ENCODE data around the gene SELENBP1.

The SELENBP1 gene

GRCh38 chr1:151384584-151384983, 12.1 kb upstream of the SELENBP1 start:
- Histone ChIP-seq H3K4me3 (ENCODE audit: low read depth in 1 of 2, low read length in 2 of 2) (no peak overlapping the region), H3K27ac (ENCODE audit: low read depth, low read length) (no peak overlapping the region), H3K9me3 (ENCODE audit: control insufficient read depth in 1 of 2, low read length in 2 of 2) (no peaks in the 10 kb centered on the region), H3K36me3 (ENCODE audit: control insufficient read depth in 1 of 2, insufficient read depth in 2 of 2, low read length in 2 of 2) (no peaks in the 10 kb centered on the region), H3K4me1 (ENCODE audit: control insufficient read depth in 1 of 2, insufficient read depth in 2 of 2, low read length in 2 of 2) (no peaks in the 10 kb centered on the region), H3K27me3 (ENCODE audit: control insufficient read depth in 1 of 2, insufficient read depth in 2 of 2, low read length in 2 of 2) (no peaks in the 10 kb centered on the region), H3K9ac (ENCODE audit: low read depth in 1 of 2, low read length in 2 of 2) (no peak overlapping the region)

DNA sequence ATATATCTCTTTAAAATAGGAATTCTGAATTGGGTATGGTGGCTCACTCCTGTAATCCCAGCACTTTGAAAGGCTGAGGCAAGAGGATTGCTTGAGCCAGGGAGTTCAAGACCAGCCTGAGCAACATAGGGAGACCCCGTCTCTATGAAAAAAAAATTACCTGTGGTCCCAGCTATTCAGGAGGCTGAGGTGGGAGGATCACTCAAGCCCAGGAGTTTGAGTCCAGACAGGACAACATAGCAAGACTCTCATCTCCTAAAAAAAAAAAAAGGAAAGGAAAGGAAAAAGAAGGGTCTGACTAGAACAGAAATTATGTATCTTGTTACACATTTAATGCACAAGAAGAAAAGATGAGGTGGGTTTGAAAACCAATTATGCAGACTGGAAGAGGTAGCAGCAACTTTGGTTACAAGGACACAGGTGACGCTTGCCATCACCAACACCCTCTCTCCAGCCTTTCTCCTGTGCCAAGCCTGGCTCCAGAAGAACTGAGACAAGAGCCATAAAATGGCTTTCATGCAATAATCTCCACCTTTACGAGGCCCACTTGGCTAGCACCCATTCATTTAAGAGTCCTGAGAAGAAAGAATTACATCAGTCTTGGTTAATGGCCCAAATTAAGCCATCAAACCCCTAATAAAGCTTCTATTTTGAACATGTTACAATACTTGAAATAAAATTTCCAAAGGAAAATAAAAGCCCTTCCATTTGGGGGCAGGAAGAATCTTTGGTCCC, 4.8 kb upstream of the SELENBP1 start:
- no peaks in the 10 kb centered on the region for H3K27me3 ChIP-seq (ENCODE audit: control insufficient read depth in 1 of 2, insufficient read depth in 2 of 2, low read length in 2 of 2)
- H3K4me3 ChIP-seq (ENCODE audit: low read depth in 1 of 2, low read length in 2 of 2) = no peak overlapping the region
- H3K4me1 ChIP-seq (ENCODE audit: control insufficient read depth in 1 of 2, insufficient read depth in 2 of 2, low read length in 2 of 2) = peaks cover 13 to 14% of the 10 kb centered on the region in 2 donors
- no peaks in the 10 kb centered on the region for H3K9me3 ChIP-seq (ENCODE audit: control insufficient read depth in 1 of 2, low read length in 2 of 2)
- no peak overlapping the region for H3K9ac ChIP-seq (ENCODE audit: low read depth in 1 of 2, low read length in 2 of 2)
- no peaks in the 10 kb centered on the region for H3K36me3 ChIP-seq (ENCODE audit: control insufficient read depth in 1 of 2, insufficient read depth in 2 of 2, low read length in 2 of 2)
- H3K27ac ChIP-seq (ENCODE audit: low read depth, low read length) = no peak overlapping the region

DNA sequence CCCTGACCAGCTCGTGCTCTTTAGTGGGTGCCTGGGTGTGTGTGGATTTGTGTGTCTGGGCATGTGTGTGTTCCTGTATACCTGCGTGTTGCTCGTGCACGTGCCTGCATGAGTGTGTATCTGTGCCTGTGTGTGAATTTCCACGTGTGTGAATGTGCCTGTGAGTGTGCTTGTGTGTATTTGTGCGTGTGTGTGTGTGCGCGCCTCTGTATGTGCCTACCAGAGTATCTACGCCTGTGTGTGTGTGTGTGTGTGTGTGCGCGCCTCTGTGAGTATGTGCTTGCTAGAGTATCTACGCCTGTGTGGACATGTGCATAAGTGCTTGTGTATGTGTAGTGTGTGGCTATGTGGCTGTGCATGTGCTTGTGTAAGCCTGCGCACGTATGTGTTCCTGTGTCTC, 691 bp upstream of the SELENBP1 start:
- Histone ChIP-seq H3K9ac (ENCODE audit: low read depth in 1 of 2, low read length in 2 of 2) (no peak overlapping the region), H3K36me3 (ENCODE audit: control insufficient read depth in 1 of 2, insufficient read depth in 2 of 2, low read length in 2 of 2) (peaks cover 2 to 11% of the 10 kb centered on the region in 2 donors), H3K27ac (ENCODE audit: low read depth, low read length) (no peak overlapping the region), H3K4me1 (ENCODE audit: control insufficient read depth in 1 of 2, insufficient read depth in 2 of 2, low read length in 2 of 2) (peaks cover 35 to 51% of the 10 kb centered on the region in 2 donors), H3K9me3 (ENCODE audit: control insufficient read depth in 1 of 2, low read length in 2 of 2) (no peaks in the 10 kb centered on the region), H3K27me3 (ENCODE audit: control insufficient read depth in 1 of 2, insufficient read depth in 2 of 2, low read length in 2 of 2) (no peaks in the 10 kb centered on the region), H3K4me3 (ENCODE audit: low read depth in 1 of 2, low read length in 2 of 2) (no peak overlapping the region)

DNA sequence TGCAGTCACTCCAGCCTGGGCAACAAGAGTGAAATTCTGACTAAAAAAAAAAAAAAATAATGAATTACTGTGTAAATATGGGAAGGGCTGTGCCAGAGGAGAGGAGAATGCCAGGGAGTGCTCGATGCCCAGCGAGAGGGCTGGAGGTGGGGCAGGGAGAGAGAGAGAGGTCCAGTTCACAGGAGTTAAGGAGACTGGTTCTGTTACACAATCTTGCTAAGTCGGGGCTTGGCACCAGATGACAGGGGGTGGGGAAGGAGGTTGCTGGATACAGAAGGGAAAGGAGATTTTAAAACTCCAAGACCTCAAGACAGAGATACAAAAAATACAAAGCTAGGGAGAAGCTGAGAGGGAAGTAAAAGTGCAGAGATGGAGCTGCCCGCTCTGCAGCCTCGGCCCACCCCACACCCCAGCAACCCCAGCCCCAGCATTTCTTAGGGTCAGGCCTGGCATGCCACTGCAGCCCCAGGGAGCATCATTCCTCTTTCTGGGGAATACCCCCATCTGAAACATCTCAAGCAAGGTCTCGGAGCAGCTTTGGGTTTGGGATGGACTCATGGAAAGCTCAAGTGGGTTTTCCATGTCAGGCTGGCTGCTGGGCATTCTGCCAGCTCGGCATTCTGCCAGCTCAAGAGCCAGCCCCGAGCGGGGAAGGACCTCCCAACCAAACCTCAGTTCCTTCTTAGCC, 991 bp downstream of the SELENBP1 start:
- Histone ChIP-seq H3K27me3 (ENCODE audit: control insufficient read depth in 1 of 2, insufficient read depth in 2 of 2, low read length in 2 of 2) (no peaks in the 10 kb centered on the region), H3K9me3 (ENCODE audit: control insufficient read depth in 1 of 2, low read length in 2 of 2) (no peaks in the 10 kb centered on the region), H3K4me1 (ENCODE audit: control insufficient read depth in 1 of 2, insufficient read depth in 2 of 2, low read length in 2 of 2) (peaks cover 39 to 53% of the 10 kb centered on the region in 2 donors), H3K4me3 (ENCODE audit: low read depth in 1 of 2, low read length in 2 of 2) (peak overlapping the region; percentile 76 to 82), H3K36me3 (ENCODE audit: control insufficient read depth in 1 of 2, insufficient read depth in 2 of 2, low read length in 2 of 2) (peaks cover 13 to 24% of the 10 kb centered on the region in 2 donors), H3K9ac (ENCODE audit: low read depth in 1 of 2, low read length in 2 of 2) (peak overlapping the region; percentile 68 to 70), H3K27ac (ENCODE audit: low read depth, low read length) (peak overlapping the region; percentile 0)

GRCh38 chr1:151370211-151370911, 2.1 kb downstream of the SELENBP1 start:
- H3K27ac ChIP-seq (ENCODE audit: low read depth, low read length) = no peak overlapping the region
- H3K9ac ChIP-seq (ENCODE audit: low read depth in 1 of 2, low read length in 2 of 2) = peak overlapping the region; percentile 54 to 68
- H3K36me3 ChIP-seq (ENCODE audit: control insufficient read depth in 1 of 2, insufficient read depth in 2 of 2, low read length in 2 of 2) = peaks cover 23 to 35% of the 10 kb centered on the region in 2 donors
- no peaks in the 10 kb centered on the region for H3K9me3 ChIP-seq (ENCODE audit: control insufficient read depth in 1 of 2, low read length in 2 of 2)
- H3K27me3 ChIP-seq (ENCODE audit: control insufficient read depth in 1 of 2, insufficient read depth in 2 of 2, low read length in 2 of 2) = no peaks in the 10 kb centered on the region
- peaks cover 39 to 53% of the 10 kb centered on the region in 2 donors for H3K4me1 ChIP-seq (ENCODE audit: control insufficient read depth in 1 of 2, insufficient read depth in 2 of 2, low read length in 2 of 2)
- H3K4me3 ChIP-seq (ENCODE audit: low read depth in 1 of 2, low read length in 2 of 2) = peak overlapping the region; percentile 0 to 82

DNA sequence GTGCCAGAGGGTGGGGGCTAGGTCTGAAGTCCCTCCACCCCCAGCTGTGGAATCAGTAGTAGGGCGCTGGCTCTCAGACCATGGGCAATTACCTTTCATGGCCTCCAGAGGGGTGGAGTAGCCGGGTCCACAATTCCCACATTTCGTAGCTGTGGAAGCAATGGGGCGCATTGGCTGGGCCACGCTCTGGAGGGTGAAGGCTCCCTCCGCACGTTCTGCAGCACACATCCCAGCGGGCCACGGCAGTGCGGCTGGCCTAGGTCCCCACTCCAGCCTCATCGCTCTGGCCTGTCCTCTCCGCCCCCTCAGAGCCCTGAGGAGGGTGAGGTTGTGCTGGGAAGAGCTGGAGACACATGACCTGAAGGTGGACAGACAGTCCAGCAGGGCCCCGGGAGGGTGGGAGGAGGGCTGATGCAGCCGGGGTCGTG, 2.9 kb downstream of the SELENBP1 start:
- H3K27ac ChIP-seq (ENCODE audit: low read depth, low read length) = no peak overlapping the region
- no peaks in the 10 kb centered on the region for H3K9me3 ChIP-seq (ENCODE audit: control insufficient read depth in 1 of 2, low read length in 2 of 2)
- peaks cover 25 to 43% of the 10 kb centered on the region in 2 donors for H3K36me3 ChIP-seq (ENCODE audit: control insufficient read depth in 1 of 2, insufficient read depth in 2 of 2, low read length in 2 of 2)
- H3K27me3 ChIP-seq (ENCODE audit: control insufficient read depth in 1 of 2, insufficient read depth in 2 of 2, low read length in 2 of 2) = no peaks in the 10 kb centered on the region
- peak overlapping the region in 1 of 2 donors; percentile 82 for H3K4me3 ChIP-seq (ENCODE audit: low read depth in 1 of 2, low read length in 2 of 2)
- H3K9ac ChIP-seq (ENCODE audit: low read depth in 1 of 2, low read length in 2 of 2) = no peak overlapping the region
- H3K4me1 ChIP-seq (ENCODE audit: control insufficient read depth in 1 of 2, insufficient read depth in 2 of 2, low read length in 2 of 2) = peaks cover 39 to 53% of the 10 kb centered on the region in 2 donors

GRCh38 chr1:151369302-151369610, 3.2 kb downstream of the SELENBP1 start:
- Histone ChIP-seq H3K9me3 (ENCODE audit: control insufficient read depth in 1 of 2, low read length in 2 of 2) (no peaks in the 10 kb centered on the region), H3K27me3 (ENCODE audit: control insufficient read depth in 1 of 2, insufficient read depth in 2 of 2, low read length in 2 of 2) (no peaks in the 10 kb centered on the region), H3K4me1 (ENCODE audit: control insufficient read depth in 1 of 2, insufficient read depth in 2 of 2, low read length in 2 of 2) (peaks cover 38 to 53% of the 10 kb centered on the region in 2 donors), H3K36me3 (ENCODE audit: control insufficient read depth in 1 of 2, insufficient read depth in 2 of 2, low read length in 2 of 2) (peaks cover 28 to 47% of the 10 kb centered on the region in 2 donors), H3K9ac (ENCODE audit: low read depth in 1 of 2, low read length in 2 of 2) (no peak overlapping the region), H3K4me3 (ENCODE audit: low read depth in 1 of 2, low read length in 2 of 2) (no peak overlapping the region), H3K27ac (ENCODE audit: low read depth, low read length) (no peak overlapping the region)

DNA sequence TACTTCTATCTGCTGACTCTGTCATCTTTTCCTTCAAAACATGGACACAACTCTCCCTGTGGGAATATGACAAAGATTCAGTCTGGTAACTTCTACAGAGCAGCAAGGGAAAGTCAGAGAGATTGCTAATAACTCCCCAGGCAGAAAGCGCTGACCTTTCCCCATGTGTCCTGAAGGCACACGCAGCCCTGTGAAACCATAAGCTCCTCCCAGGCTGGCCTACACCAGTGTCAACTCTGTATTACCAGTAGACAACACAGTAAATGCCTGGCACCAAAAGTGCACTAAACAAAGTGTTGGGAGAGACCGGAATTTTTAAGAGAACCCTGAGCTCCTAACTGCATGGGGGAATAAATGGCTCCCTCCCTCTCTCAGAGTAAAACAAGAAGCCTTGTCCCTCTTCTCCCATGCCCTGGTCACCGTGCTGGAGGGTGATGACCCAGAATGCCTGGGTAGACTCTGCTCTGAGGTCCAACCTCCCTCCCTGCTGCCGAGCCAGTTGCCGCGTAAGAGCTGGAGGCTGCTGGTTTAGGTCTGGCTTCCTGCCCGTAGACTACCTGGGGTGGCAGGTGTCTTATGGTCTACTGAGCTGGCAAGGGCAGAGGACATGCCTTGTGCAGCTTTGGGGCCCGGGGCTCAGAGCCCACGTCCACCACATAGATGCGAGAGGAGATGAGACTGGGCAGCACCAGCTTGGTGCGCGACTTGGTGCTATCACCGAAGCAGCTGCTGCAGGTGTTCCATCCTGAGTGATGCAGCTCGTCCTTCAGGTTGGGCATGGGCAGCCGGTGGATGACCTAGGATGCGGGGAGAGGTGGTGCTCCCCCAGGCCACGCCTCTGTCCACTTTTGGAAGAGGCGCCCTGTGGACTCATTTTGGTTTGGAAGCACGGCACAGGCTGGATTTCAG, 3.9 kb downstream of the SELENBP1 start:
- peaks cover 34 to 53% of the 10 kb centered on the region in 2 donors for H3K36me3 ChIP-seq (ENCODE audit: control insufficient read depth in 1 of 2, insufficient read depth in 2 of 2, low read length in 2 of 2)
- H3K4me3 ChIP-seq (ENCODE audit: low read depth in 1 of 2, low read length in 2 of 2) = no peak overlapping the region
- H3K27ac ChIP-seq (ENCODE audit: low read depth, low read length) = no peak overlapping the region
- H3K4me1 ChIP-seq (ENCODE audit: control insufficient read depth in 1 of 2, insufficient read depth in 2 of 2, low read length in 2 of 2) = peaks cover 32 to 49% of the 10 kb centered on the region in 2 donors
- no peaks in the 10 kb centered on the region for H3K9me3 ChIP-seq (ENCODE audit: control insufficient read depth in 1 of 2, low read length in 2 of 2)
- no peaks in the 10 kb centered on the region for H3K27me3 ChIP-seq (ENCODE audit: control insufficient read depth in 1 of 2, insufficient read depth in 2 of 2, low read length in 2 of 2)
- H3K9ac ChIP-seq (ENCODE audit: low read depth in 1 of 2, low read length in 2 of 2) = no peak overlapping the region

DNA sequence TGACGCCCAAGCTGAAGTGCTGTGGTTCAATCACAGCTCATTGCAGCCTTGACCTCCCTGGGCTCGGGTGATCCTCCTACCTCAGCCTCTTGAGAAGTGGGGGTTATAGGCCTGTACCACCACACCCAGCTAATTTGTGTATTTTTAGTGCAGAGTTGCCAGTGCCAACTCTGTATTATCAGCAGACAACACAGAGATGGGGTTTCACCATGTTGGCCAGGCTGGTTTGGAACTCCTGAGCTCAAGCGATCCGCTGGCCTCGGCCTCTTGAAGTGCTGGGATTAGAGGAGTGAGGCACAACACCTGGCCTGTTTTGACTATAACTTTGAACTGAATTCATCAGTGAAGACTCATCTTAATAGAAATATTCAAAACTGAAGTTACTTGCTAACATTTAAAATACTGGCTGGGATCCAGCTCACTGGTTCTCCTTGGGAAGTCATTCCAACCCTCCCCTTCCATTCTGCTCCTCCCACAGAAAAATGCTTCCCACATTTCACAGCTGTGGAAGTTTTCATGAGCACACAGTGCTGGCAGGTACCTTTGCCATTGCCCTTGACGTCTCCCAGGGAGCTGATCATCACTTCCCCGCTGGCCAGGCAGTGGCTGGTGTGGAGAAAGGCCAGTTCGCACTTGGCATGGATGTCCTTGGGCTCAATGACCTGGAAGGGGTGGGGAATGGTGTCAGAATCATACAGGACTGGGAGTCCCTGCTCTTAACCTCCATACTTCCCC, 4.7 kb downstream of the SELENBP1 start:
- H3K36me3 ChIP-seq (ENCODE audit: control insufficient read depth in 1 of 2, insufficient read depth in 2 of 2, low read length in 2 of 2) = peaks cover 34 to 53% of the 10 kb centered on the region in 2 donors
- H3K9me3 ChIP-seq (ENCODE audit: control insufficient read depth in 1 of 2, low read length in 2 of 2) = peaks cover 0 to 1% of the 10 kb centered on the region in 2 donors
- H3K27me3 ChIP-seq (ENCODE audit: control insufficient read depth in 1 of 2, insufficient read depth in 2 of 2, low read length in 2 of 2) = no peaks in the 10 kb centered on the region
- H3K4me3 ChIP-seq (ENCODE audit: low read depth in 1 of 2, low read length in 2 of 2) = no peak overlapping the region
- H3K4me1 ChIP-seq (ENCODE audit: control insufficient read depth in 1 of 2, insufficient read depth in 2 of 2, low read length in 2 of 2) = peaks cover 25 to 41% of the 10 kb centered on the region in 2 donors
- no peak overlapping the region for H3K9ac ChIP-seq (ENCODE audit: low read depth in 1 of 2, low read length in 2 of 2)
- H3K27ac ChIP-seq (ENCODE audit: low read depth, low read length) = no peak overlapping the region
